ENCODE data around the gene TBC1D22B.

DNA sequence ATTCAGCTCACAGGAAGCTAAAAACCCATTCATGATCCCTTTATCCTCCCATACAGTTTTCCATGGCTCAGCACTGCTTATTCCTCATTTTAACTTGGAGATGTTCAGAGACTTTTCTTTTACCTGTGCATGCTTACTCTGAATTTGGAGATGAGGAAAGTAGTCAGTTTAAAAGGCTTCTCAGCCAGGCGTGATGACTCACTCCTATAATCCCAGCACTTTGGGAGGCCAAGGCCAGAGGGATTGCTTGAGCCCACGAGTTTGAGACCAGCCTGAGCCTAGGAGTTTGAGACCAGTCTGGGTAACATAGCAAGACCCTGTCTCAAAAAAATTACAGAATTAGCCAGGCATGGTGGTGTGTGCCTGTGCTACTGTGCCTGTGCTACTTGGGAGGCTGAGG, 30.7 kb downstream of the TBC1D22B start:
- TF ChIP-seq, protein P1, sequence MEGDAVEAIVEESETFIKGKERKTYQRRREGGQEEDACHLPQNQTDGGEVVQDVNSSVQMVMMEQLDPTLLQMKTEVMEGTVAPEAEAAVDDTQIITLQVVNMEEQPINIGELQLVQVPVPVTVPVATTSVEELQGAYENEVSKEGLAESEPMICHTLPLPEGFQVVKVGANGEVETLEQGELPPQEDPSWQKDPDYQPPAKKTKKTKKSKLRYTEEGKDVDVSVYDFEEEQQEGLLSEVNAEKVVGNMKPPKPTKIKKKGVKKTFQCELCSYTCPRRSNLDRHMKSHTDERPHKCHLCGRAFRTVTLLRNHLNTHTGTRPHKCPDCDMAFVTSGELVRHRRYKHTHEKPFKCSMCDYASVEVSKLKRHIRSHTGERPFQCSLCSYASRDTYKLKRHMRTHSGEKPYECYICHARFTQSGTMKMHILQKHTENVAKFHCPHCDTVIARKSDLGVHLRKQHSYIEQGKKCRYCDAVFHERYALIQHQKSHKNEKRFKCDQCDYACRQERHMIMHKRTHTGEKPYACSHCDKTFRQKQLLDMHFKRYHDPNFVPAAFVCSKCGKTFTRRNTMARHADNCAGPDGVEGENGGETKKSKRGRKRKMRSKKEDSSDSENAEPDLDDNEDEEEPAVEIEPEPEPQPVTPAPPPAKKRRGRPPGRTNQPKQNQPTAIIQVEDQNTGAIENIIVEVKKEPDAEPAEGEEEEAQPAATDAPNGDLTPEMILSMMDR (IDR thresholded peaks at IDR 0.05), result no peak
- TF ChIP-seq POLR2A (IDR thresholded peaks at IDR 0.05; ENCODE audit: low read depth), result no peak
- TF ChIP-seq EP300 (IDR thresholded peaks at IDR 0.05), result no peak
